Activated B cell treated with CpG ODN at 0.5 μM for 24 hours (primary cell): Measurements from ENCODE around the gene QRICH1. TPM values are rescaled to one million over a fixed set of nuclear protein-coding genes. Genes with fewer than 3 reads are reported as not detected.

Experiments used
- ATAC-seq: fragments of 200-7000 bp; cut with Tn5 transposase; one replicate; pipeline ENCODE4 v1.10.0; 2021; ENCODE audit warnings: low read depth, mild to moderate bottlenecking, moderate library complexity
- CTCF ChIA-PET: fragments of 350-600 bp; sonication (Branson Sonifier 250); formaldehyde crosslinking; loops from one replicate; lab custom pipeline; 2021; ENCODE audit warnings: antibody characterized with exemption; lab: Charles Lee
- POLR2A ChIA-PET: fragments of 350-600 bp; sonication (Branson Sonifier 250); formaldehyde crosslinking; loops from one replicate; lab custom pipeline; 2021; ENCODE audit warnings: antibody characterized with exemption; lab: Charles Lee
- DNase-seq: peaks from one replicate; pipeline ENCODE4 v3.0.0; 2022
- H3K27ac Mint-ChIP-seq: one replicate; pipeline ENCODE4 v1.8.0; 2020; ENCODE audit warnings: mixed read lengths
- H3K27me3 Mint-ChIP-seq: one replicate; pipeline ENCODE4 v1.8.0; 2021; ENCODE audit warnings: mixed read lengths
- H3K36me3 Mint-ChIP-seq: one replicate; pipeline ENCODE4 v1.8.0; 2021; ENCODE audit warnings: low read depth, mixed read lengths
- H3K4me1 Mint-ChIP-seq: one replicate; pipeline ENCODE4 v1.8.0; 2021; ENCODE audit warnings: mixed read lengths
- H3K4me3 Mint-ChIP-seq: one replicate; pipeline ENCODE4 v1.8.0; 2020; ENCODE audit warnings: mild to moderate bottlenecking, mixed read lengths
- H3K9me3 Mint-ChIP-seq: one replicate; pipeline ENCODE4 v1.8.0; 2020; ENCODE audit warnings: mixed read lengths
- CTCF ChIP-seq: fragments of 200-600 bp; IDR thresholded peaks from one replicate; pipeline ENCODE4 v1.8.0; 2022; ENCODE audit warnings: antibody characterized with exemption, mild to moderate bottlenecking
- intact Hi-C: fragments of 100-400 bp; cut with micrococcal nuclease; formaldehyde crosslinking; loops from one replicate; pipeline ENCODE4 v1.15.1; 2024
- total RNA-seq: library from RNA; stranded (reverse); gene quantifications from 2 replicates; pipeline ENCODE4 v1.2.3, GENCODE V29; 2022

The QRICH1 gene
- total RNA-seq, 1 donor from 2014 or later: 155 TPM

- peaks cover 40% of the 10 kb centered on the region for H3K36me3 Mint-ChIP-seq
- TF ChIP-seq CTCF: no peak
- peak; percentile 2 for ATAC-seq
- peak within 1 kb of the TSS; percentile 84 for H3K27ac Mint-ChIP-seq
- peak; percentile 64 for DNase-seq
- ChIA-PET POLR2A (interaction anchor here (1.0 to 14.9 kb wide), 10 partner anchors 7 to 322 kb away, joined by 3 to 372 read pairs (median 6); partner anchors contain the start of genes IMPDH2, P4HTM, QRICH1 and USP4), CTCF (interaction anchor here (0.6 to 7.5 kb wide), 3 partner anchors 11 to 30 kb away, joined by 3 to 57 read pairs (median 5); partner anchors contain the start of genes IMPDH2, P4HTM and WDR6)
- intact Hi-C loops: loop anchor here (5.0 kb wide), 1 partner anchor 1174 kb away; the partner anchor contains the start of gene GNAT1
- no peaks in the 10 kb centered on the region for H3K27me3 Mint-ChIP-seq
- H3K4me3 Mint-ChIP-seq: peak within 1 kb of the TSS; percentile 94
- H3K4me1 Mint-ChIP-seq: peaks cover 39% of the 10 kb centered on the region
- H3K9me3 Mint-ChIP-seq: no peaks in the 10 kb centered on the region
These were observed 75.7 kb downstream of the QRICH1 start, which contains the start of gene DALRD3 for GRCh38 chr3:49017971-49018706. DALRD3 (minus strand) TSS chr3:49018580; CDS start chr3:49018564, 16 bp downstream.

GRCh38 chr3:49017229-49017970 is 76.5 kb downstream of the QRICH1 start:
- Mint-ChIP-seq H3K4me1 (peaks cover 32% of the 10 kb centered on the region), H3K27ac (no peak overlapping the region), H3K27me3 (no peaks in the 10 kb centered on the region), H3K9me3 (no peaks in the 10 kb centered on the region), H3K4me3 (peak overlapping the region; percentile 94), H3K36me3 (peaks cover 42% of the 10 kb centered on the region)
- ATAC-seq (no peak), DNase-seq (no peak)
- intact Hi-C loops: loop anchor here (5.0 kb wide), 1 partner anchor 1175 kb away; the partner anchor contains the start of gene GNAT1
- TF ChIP-seq CTCF: no peak
- ChIA-PET POLR2A (interaction anchor here (0.6 to 14.9 kb wide), 7 partner anchors 8 to 322 kb away, joined by 3 to 372 read pairs (median 6); partner anchors contain the start of genes IMPDH2, P4HTM, QRICH1 and USP4), CTCF (interaction anchor here (1.1 to 7.5 kb wide), 4 partner anchors 10 to 30 kb away, joined by 3 to 57 read pairs (median 6); partner anchors contain the start of genes IMPDH2, P4HTM and WDR6)

GRCh38 chr3:49016414-49017228 is 77.2 kb downstream of the QRICH1 start:
- H3K27me3 Mint-ChIP-seq: no peaks in the 10 kb centered on the region
- CTCF ChIA-PET: interaction anchor here (1.1 to 7.5 kb wide), 4 partner anchors 9 to 29 kb away, joined by 3 to 57 read pairs (median 6); partner anchors contain the start of genes IMPDH2, P4HTM and WDR6
- peaks cover 50% of the 10 kb centered on the region for H3K36me3 Mint-ChIP-seq
- H3K4me3 Mint-ChIP-seq: peak overlapping the region; percentile 94
- DNase-seq (no peak), ATAC-seq (no peak)
- intact Hi-C loops: loop anchor here (5.0 kb wide), 1 partner anchor 1176 kb away; the partner anchor contains the start of gene GNAT1
- POLR2A ChIA-PET: interaction anchor here (0.6 to 14.9 kb wide), 6 partner anchors 9 to 323 kb away, joined by 3 to 372 read pairs (median 6); partner anchors contain the start of genes IMPDH2, QRICH1, USP4 and WDR6
- H3K27ac Mint-ChIP-seq: peak overlapping the region; percentile 61
- H3K9me3 Mint-ChIP-seq: no peaks in the 10 kb centered on the region
- TF ChIP-seq CTCF: no peak
- H3K4me1 Mint-ChIP-seq: peaks cover 31% of the 10 kb centered on the region

- H3K36me3 Mint-ChIP-seq: peaks cover 51% of the 10 kb centered on the region
- TF ChIP-seq CTCF: no peak
- H3K4me1 Mint-ChIP-seq: peaks cover 29% of the 10 kb centered on the region
- intact Hi-C loops: loop anchor here (5.0 kb wide), 1 partner anchor 1177 kb away; the partner anchor contains the start of gene GNAT1
- no peak overlapping the region for H3K4me3 Mint-ChIP-seq
- no peaks in the 10 kb centered on the region for H3K9me3 Mint-ChIP-seq
- no peak overlapping the region for H3K27ac Mint-ChIP-seq
- POLR2A ChIA-PET: interaction anchor here (0.5 to 14.9 kb wide), 5 partner anchors 8 to 889 kb away, joined by 3 to 372 read pairs (median 3); partner anchors contain the start of gene WDR6
- ATAC-seq (no peak), DNase-seq (no peak)
- CTCF ChIA-PET: interaction anchor here (2.0 to 7.5 kb wide), 2 partner anchors 9 to 28 kb away, joined by 7 to 57 read pairs; partner anchors contain the start of genes P4HTM and WDR6
- H3K27me3 Mint-ChIP-seq: no peaks in the 10 kb centered on the region
These were observed 78.1 kb downstream of the QRICH1 start for GRCh38 chr3:49015765-49016164.
